GM12865 (cell line): ENCODE results near the gene UBE2D1.
A peak's percentile ranks its signal among the peaks of the same experiment; 100 is the strongest.

Experiments used
- DNase-seq: peaks from one replicate; pipeline ENCODE4 v3.0.0; 2010; ENCODE audit warnings: low read depth
- H3K4me3 ChIP-seq: 2 replicates; pipeline ENCODE4 v1.5.1; 2011; ENCODE audit warnings: mild to moderate bottlenecking, low read depth, low read length, control low read depth
- CTCF ChIP-seq: IDR thresholded peaks from 2 replicates; pipeline ENCODE4 v1.5.1; 2011; ENCODE audit warnings: low read length, control low read depth, low read depth, inconsistent platforms; ENCODE audit not compliant: insufficient read depth; ENCODE audit errors: missing control alignments

UBE2D1 gene

DNA sequence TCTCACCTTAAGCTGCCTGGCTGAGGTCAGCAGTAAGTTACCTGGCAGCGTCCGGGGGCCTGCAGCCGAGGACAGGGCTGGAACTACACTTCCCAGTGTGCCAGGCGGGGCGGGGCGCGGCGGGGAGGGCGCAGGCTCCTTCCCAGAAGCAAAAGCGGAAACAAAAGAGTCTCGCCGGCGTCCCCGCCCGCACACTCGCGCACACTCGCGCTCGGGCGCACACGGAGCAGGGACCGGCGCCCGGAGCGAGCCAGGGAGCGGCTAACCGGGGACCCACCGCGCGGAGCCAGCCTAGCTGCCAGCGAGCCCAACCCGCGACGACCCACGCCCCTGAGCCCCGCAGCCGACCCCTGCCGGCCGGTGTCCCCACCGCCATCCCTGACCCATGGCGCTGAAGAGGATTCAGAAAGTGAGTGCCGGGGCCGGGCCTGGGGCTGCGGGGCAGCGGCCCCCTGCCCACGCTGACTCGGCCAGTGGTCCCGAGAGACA is at the start of gene UBE2D1:
Gene UBE2D1 (plus strand): TSS at position 190 of the 489 bp plus-strand sequence. CDS start 196 bp downstream, at position 386.
- TF ChIP-seq CTCF: no peak
- DNase-seq: peak; percentile 89
- peak within 1 kb of the TSS; percentile 78 for H3K4me3 ChIP-seq

DNA sequence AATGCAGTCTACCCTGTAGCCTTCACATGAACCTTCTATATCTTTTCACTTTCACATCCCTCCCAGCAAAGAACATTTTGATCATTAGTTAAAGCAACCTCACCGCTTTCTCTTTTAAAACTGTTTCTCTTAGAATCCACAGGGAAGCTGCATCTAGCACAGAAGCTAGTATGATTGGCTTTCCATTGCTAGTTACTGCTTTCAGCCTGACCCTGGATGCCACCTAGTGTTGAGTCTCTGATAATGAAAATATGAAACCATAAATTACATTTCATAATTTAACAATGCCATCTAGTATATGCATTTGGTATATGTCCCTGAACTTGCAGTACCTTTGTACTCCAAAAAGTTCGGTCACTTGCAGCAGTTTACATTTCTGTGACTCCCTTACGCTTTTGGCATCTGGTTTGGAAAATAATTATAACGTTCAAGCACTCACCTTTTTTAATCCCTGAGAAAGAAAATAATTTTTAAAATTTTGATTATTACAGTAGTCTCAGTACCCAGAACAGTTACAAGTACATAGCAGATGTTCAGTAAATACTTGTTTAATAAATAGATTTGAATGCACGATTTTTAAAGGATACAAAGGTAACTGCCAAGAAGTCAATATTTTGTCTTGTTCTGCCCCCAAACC is 43.1 kb upstream of the UBE2D1 start:
- H3K4me3 ChIP-seq: no peak overlapping the region
- DNase-seq: peak; percentile 64
- peak; percentile 61 for TF ChIP-seq CTCF

GRCh38 chr10:58293989-58294388 is 40.8 kb upstream of the UBE2D1 start:
- DNase-seq: no peak
- no peak overlapping the region for H3K4me3 ChIP-seq
- TF ChIP-seq CTCF: no peak

GRCh38 chr10:58299580-58299979 is 35.2 kb upstream of the UBE2D1 start:
- no peak overlapping the region for H3K4me3 ChIP-seq
- DNase-seq: peak; percentile 62
- peak; percentile 70 for TF ChIP-seq CTCF

- TF ChIP-seq CTCF: no peak
- DNase-seq: no peak
- H3K4me3 ChIP-seq: no peak overlapping the region
Observed at GRCh38 chr10:58300676-58301075, 34.1 kb upstream of the UBE2D1 start.

DNA sequence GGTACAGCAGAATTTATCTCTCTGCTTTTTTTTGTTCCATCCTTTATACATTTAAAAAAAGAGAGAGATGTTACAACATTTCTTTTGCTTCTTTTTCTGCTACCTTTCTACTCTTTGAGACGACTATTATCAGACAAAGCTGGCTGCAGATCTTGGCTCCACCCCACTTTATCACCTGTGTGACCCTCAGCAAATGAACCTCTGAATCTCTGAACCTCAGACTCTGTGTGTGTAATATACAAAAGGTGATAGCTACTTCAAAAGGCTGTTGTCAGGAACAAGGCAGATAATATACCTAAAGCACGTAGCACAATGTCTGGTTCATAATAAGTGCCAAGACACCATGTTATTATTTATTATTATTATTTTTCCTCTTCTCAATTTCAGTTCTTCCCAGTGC is 32.6 kb upstream of the UBE2D1 start:
- DNase-seq: no peak
- TF ChIP-seq CTCF: no peak
- no peak overlapping the region for H3K4me3 ChIP-seq
